ENCODE data around the gene TMEM43.

Gene TMEM43

GRCh38 chr3:14152233-14152962, 27.5 kb downstream of the TMEM43 start:
- no peak for DNase-seq
- H3K9me3 ChIP-seq = no peaks in the 10 kb centered on the region
- TF ChIP-seq CTCF (IDR thresholded peaks at IDR 0.05) = no peak
- H3K4me3 ChIP-seq = no peak overlapping the region
- intact Hi-C loops (cut with DNase I; ENCODE audit: low total_unique reads) = no loop called here
- H3K4me1 ChIP-seq = peaks cover 0 to 14% (median 6%) of the 10 kb centered on the region in 4 donors
- H3K27ac ChIP-seq = no peak overlapping the region
- H3K27me3 ChIP-seq = no peaks in the 10 kb centered on the region
- peaks cover 47 to 89% (median 68%) of the 10 kb centered on the region in 3 donors for H3K36me3 ChIP-seq

DNA sequence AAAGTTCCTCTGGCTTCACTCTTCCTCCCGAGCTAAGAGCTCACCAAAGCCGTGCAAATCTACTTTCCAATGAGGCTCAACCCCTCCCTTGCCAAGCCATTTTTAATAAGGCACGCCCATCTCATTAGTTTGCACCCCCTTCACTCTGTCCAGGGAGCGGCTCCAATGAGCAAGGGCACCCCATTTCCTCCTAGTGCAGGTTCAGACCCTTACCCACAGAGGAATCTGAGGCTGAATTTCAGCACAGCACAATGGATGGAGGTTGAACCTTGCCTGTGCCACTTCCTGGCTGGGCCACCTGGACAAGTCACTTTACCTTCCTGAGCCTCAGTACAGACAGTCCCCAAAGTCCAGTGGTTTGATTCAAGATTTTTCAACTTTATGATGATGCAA, 28.1 kb downstream of the TMEM43 start:
- H3K36me3 ChIP-seq = peaks cover 51 to 89% (median 68%) of the 10 kb centered on the region in 3 donors
- no peak overlapping the region for H3K27ac ChIP-seq
- intact Hi-C loops (cut with DNase I; ENCODE audit: low total_unique reads) = no loop called here
- TF ChIP-seq CTCF (IDR thresholded peaks at IDR 0.05) = no peak
- no peak overlapping the region for H3K4me3 ChIP-seq
- no peaks in the 10 kb centered on the region for H3K9me3 ChIP-seq
- H3K27me3 ChIP-seq = no peaks in the 10 kb centered on the region
- no peak for DNase-seq
- peaks cover 0 to 9% (median 2%) of the 10 kb centered on the region in 4 donors for H3K4me1 ChIP-seq

DNA sequence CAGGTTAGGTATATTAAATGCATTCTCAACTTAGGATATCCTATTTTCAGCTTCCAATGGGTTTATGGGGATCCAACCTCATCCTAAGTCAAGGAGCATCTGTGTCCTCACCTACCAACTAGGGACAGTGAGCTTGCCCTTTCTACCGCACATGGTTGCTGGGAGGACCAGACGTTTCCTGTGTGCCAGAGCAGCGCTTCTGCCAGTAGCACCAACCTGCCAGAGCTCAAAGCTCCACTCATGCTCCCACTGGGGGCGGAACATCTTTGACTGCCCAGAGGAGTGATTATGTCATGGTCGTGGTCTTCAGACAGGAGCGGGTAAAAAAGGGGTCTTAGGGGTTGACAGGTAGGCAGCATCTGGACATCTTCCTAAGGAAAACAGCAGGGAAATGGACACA, 28.8 kb downstream of the TMEM43 start:
- H3K36me3 ChIP-seq = peaks cover 58 to 89% (median 68%) of the 10 kb centered on the region in 3 donors

GRCh38 chr3:14154276-14154675, 29.4 kb downstream of the TMEM43 start:
- no peak for DNase-seq
- Histone ChIP-seq H3K36me3 (peaks cover 64 to 92% (median 71%) of the 10 kb centered on the region in 3 donors), H3K27me3 (no peaks in the 10 kb centered on the region), H3K27ac (no peak overlapping the region), H3K4me1 (no peaks in the 10 kb centered on the region), H3K4me3 (no peak overlapping the region), H3K9me3 (no peaks in the 10 kb centered on the region)
- no peak for TF ChIP-seq CTCF (IDR thresholded peaks at IDR 0.05)
- intact Hi-C loops (cut with DNase I; ENCODE audit: low total_unique reads) = no loop called here

More for the DNA sequence above, 28.8 kb downstream of the TMEM43 start:
- intact Hi-C loops (cut with DNase I; ENCODE audit: low total_unique reads) = no loop called here
- Histone ChIP-seq H3K4me3 (no peak overlapping the region), H3K27ac (no peak overlapping the region), H3K4me1 (peaks cover 0 to 2% (median 0%) of the 10 kb centered on the region in 4 donors), H3K9me3 (no peaks in the 10 kb centered on the region), H3K27me3 (no peaks in the 10 kb centered on the region)
- no peak for TF ChIP-seq CTCF (IDR thresholded peaks at IDR 0.05)
- DNase-seq = no peak

- DNase-seq = no peak
- Histone ChIP-seq H3K27ac (no peak overlapping the region), H3K27me3 (no peaks in the 10 kb centered on the region), H3K9me3 (no peaks in the 10 kb centered on the region), H3K4me1 (no peaks in the 10 kb centered on the region), H3K36me3 (peaks cover 71 to 97% (median 78%) of the 10 kb centered on the region in 3 donors), H3K4me3 (no peak overlapping the region)
- no peak for TF ChIP-seq CTCF (IDR thresholded peaks at IDR 0.05)
- intact Hi-C loops (cut with DNase I; ENCODE audit: low total_unique reads) = no loop called here
These were observed 30.1 kb downstream of the TMEM43 start for GRCh38 chr3:14154895-14155440.
